ENCODE data around the gene WDR5. TPM values are rescaled to one million over a fixed set of nuclear protein-coding genes. Genes with fewer than 3 reads are reported as not detected.
A peak's percentile ranks its signal among the peaks of the same experiment; 100 is the strongest.

WDR5 gene
- total RNA-seq, 1 donor = 22.0 TPM

- DNase-seq (ENCODE audit: low read depth) = no peak
- peak overlapping the region; percentile 93 for H3K4me3 ChIP-seq (ENCODE audit: low read depth, low read length)
- no peak for TF ChIP-seq CTCF (IDR thresholded peaks at IDR 0.05; ENCODE audit: insufficient read depth, low read depth, low read length)
Observed at GRCh38 chr9:134134949-134135342, 936 bp upstream of the WDR5 start.

- peak; percentile 28 for DNase-seq (ENCODE audit: low read depth)
- no peak for TF ChIP-seq CTCF (IDR thresholded peaks at IDR 0.05; ENCODE audit: insufficient read depth, low read depth, low read length)
Observed at GRCh38 chr9:134136118-134136995, 475 bp downstream of the WDR5 start.

GRCh38 chr9:134136996-134137299, 1.1 kb downstream of the WDR5 start:
- no peak for TF ChIP-seq CTCF (IDR thresholded peaks at IDR 0.05; ENCODE audit: insufficient read depth, low read depth, low read length)
- peak overlapping the region; percentile 93 for H3K4me3 ChIP-seq (ENCODE audit: low read depth, low read length)
- DNase-seq (ENCODE audit: low read depth) = no peak

More at GRCh38 chr9:134136118-134136995, 475 bp downstream of the WDR5 start:
- peak overlapping the region; percentile 93 for H3K4me3 ChIP-seq (ENCODE audit: low read depth, low read length)

GRCh38 chr9:134138292-134138691, 2.4 kb downstream of the WDR5 start:
- DNase-seq (ENCODE audit: low read depth) = no peak
- TF ChIP-seq CTCF (IDR thresholded peaks at IDR 0.05; ENCODE audit: insufficient read depth, low read depth, low read length) = no peak
- no peak overlapping the region for H3K4me3 ChIP-seq (ENCODE audit: low read depth, low read length)

- no peak for TF ChIP-seq CTCF (IDR thresholded peaks at IDR 0.05; ENCODE audit: insufficient read depth, low read depth, low read length)
- peak overlapping the region; percentile 16 for H3K4me3 ChIP-seq (ENCODE audit: low read depth, low read length)
- DNase-seq (ENCODE audit: low read depth) = peak; percentile 57
Observed at GRCh38 chr9:134139081-134139480, 3.2 kb downstream of the WDR5 start.

- no peak for TF ChIP-seq CTCF (IDR thresholded peaks at IDR 0.05; ENCODE audit: insufficient read depth, low read depth, low read length)
- no peak for DNase-seq (ENCODE audit: low read depth)
- no peak overlapping the region for H3K4me3 ChIP-seq (ENCODE audit: low read depth, low read length)
Observed at GRCh38 chr9:134141906-134142305, 6.0 kb downstream of the WDR5 start.

GRCh38 chr9:134144801-134145200, 8.9 kb downstream of the WDR5 start:
- no peak for TF ChIP-seq CTCF (IDR thresholded peaks at IDR 0.05; ENCODE audit: insufficient read depth, low read depth, low read length)
- no peak overlapping the region for H3K4me3 ChIP-seq (ENCODE audit: low read depth, low read length)
- DNase-seq (ENCODE audit: low read depth) = no peak

Data from fibroblast of villous mesenchyme (primary cell).